Tibial nerve (tissue), 3 donors: ENCODE results near the gene WT1.

Experiments used
- POLR2A ChIP-seq, 2 donors: fragments of 450-650 bp; IDR thresholded peaks; one replicate each; pipeline ENCODE4 v1.6.1; 2017; ENCODE audit warnings: antibody characterized with exemption in 2 of 2, mild to moderate bottlenecking in 2 of 2, moderate library complexity in 2 of 2
- TF ChIP-seq, protein P1 (sequence below), 5 experiments: fragments of 200-600 bp in 3 of 5; fragments of 450-650 bp in 2 of 5; sonication (generic) in 3 of 5; IDR thresholded peaks; one replicate each; pipeline ENCODE4 v1.5.1; 2016 to 2019; ENCODE audit warnings: antibody characterized with exemption in 5 of 5, mild to moderate bottlenecking in 3 of 5, moderate library complexity in 2 of 5

- TF ChIP-seq POLR2A (IDR thresholded peaks at IDR 0.05), result no peak
- TF ChIP-seq, protein P1, sequence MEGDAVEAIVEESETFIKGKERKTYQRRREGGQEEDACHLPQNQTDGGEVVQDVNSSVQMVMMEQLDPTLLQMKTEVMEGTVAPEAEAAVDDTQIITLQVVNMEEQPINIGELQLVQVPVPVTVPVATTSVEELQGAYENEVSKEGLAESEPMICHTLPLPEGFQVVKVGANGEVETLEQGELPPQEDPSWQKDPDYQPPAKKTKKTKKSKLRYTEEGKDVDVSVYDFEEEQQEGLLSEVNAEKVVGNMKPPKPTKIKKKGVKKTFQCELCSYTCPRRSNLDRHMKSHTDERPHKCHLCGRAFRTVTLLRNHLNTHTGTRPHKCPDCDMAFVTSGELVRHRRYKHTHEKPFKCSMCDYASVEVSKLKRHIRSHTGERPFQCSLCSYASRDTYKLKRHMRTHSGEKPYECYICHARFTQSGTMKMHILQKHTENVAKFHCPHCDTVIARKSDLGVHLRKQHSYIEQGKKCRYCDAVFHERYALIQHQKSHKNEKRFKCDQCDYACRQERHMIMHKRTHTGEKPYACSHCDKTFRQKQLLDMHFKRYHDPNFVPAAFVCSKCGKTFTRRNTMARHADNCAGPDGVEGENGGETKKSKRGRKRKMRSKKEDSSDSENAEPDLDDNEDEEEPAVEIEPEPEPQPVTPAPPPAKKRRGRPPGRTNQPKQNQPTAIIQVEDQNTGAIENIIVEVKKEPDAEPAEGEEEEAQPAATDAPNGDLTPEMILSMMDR (IDR thresholded peaks at IDR 0.05), result no peak
Observed at GRCh38 chr11:32400196-32400595, 35.1 kb downstream of the WT1 start.
